HCT116 (cell line): ENCODE measurements around the gene PA2G4. TPM values are rescaled to one million over a fixed set of nuclear protein-coding genes. Genes with fewer than 3 reads are reported as not detected.

ENCODE experiments used
- ATAC-seq: fragments of 200-7000 bp; cut with Tn5 transposase; 2 replicates; pipeline ENCODE4 v1.9.1; 2020; ENCODE audit warnings: mild to moderate bottlenecking, moderate library complexity
- BruUV-seq: library from RNA; stranded (reverse); fragments of 400-500 nt; replicated peaks from 2 replicates; lab custom pipeline; 2021; lab: Mats Ljungman, UMichigan
- CTCF ChIA-PET: fragments of 300-600 bp; sonication (Branson Sonifier 250); formaldehyde crosslinking; loops from one replicate; lab custom pipeline; 2021; ENCODE audit warnings: antibody characterized with exemption; lab: Charles Lee
- POLR2A ChIA-PET: fragments of 300-600, 350-600 bp; sonication (Branson Sonifier 250); formaldehyde crosslinking; loops from one replicate; lab custom pipeline; 2021; ENCODE audit warnings: antibody characterized with exemption; lab: Charles Lee
- RAD21 ChIA-PET, 2 experiments: fragments of 300-600 bp; sonication (Branson Sonifier 250); formaldehyde crosslinking; loops; one replicate each; lab custom pipeline; 2023; ENCODE audit warnings: low total read pairs in 2 of 2; ENCODE audit not compliant: uncharacterized antibody in 2 of 2, unreplicated experiment in 2 of 2, low non-redundant PET in 1 of 2; lab: Charles Lee
- DNase-seq: peaks from one replicate; pipeline ENCODE4 v3.0.0-alpha.2; 2010; ENCODE audit warnings: low read depth, low spot score
- H2AFZ ChIP-seq: fragments of 200-600 bp; shearing (Covaris generic), sonication (generic); 2 replicates; pipeline ENCODE4 v1.6.1; 2017; ENCODE audit warnings: low read depth, mixed run types, mixed read lengths, antibody characterized with exemption, low read length; ENCODE audit not compliant: poor library complexity, severe bottlenecking
- H3K27ac ChIP-seq: 2 replicates; pipeline ENCODE4 v1.5.1; 2012; ENCODE audit warnings: low read depth, low read length
- H3K27me3 ChIP-seq: fragments of 200-600 bp; sonication (generic); 2 replicates; pipeline ENCODE4 v1.6.1; 2016; ENCODE audit warnings: mixed run types, low read length, mixed read lengths; ENCODE audit not compliant: insufficient read depth
- H3K36me3 ChIP-seq, 2 experiments: fragments of 200-500 bp in 1 of 2; fragments of 200-600 bp in 1 of 2; sonication (Bioruptor generic) in 1 of 2; sonication (generic) in 1 of 2; 2 replicates each; pipeline versions ENCODE4 v1.5.1 to v1.6.1; 2014 to 2016; ENCODE audit warnings: low read length in 2 of 2, inconsistent platforms in 1 of 2, mixed read lengths in 1 of 2, mixed run types in 1 of 2; ENCODE audit not compliant: insufficient read depth in 2 of 2, control insufficient read depth in 1 of 2
- H3K4me1 ChIP-seq, 2 experiments: fragments of 200-600 bp in 1 of 2; sonication (generic) in 1 of 2; 2 replicates each; pipeline versions ENCODE4 v1.5.1 to v1.6.1; 2012 to 2017; ENCODE audit warnings: low read length in 2 of 2, inconsistent platforms in 1 of 2, mild to moderate bottlenecking in 1 of 2, mixed read lengths in 1 of 2, mixed run types in 1 of 2, moderate library complexity in 1 of 2; ENCODE audit not compliant: insufficient read depth in 2 of 2, control insufficient read depth in 1 of 2
- H3K4me2 ChIP-seq: fragments of 200-600 bp; sonication (generic); 2 replicates; pipeline ENCODE4 v1.6.1; 2017; ENCODE audit warnings: mixed run types, low read length, mixed read lengths
- H3K4me3 ChIP-seq, 2 experiments: fragments of 200-600 bp in 1 of 2; sonication (generic) in 1 of 2; replicated peaks in 1 of 2; 2 replicates each; pipeline ENCODE4 v1.5.1; 2011 to 2016; ENCODE audit warnings: low read length in 2 of 2, control low read depth in 1 of 2, low read depth in 1 of 2, mild to moderate bottlenecking in 1 of 2, mixed read lengths in 1 of 2, mixed run types in 1 of 2
- H3K79me2 ChIP-seq: fragments of 200-600 bp; sonication (generic); 2 replicates; pipeline ENCODE4 v1.6.1; 2017; ENCODE audit warnings: mild to moderate bottlenecking, mixed run types, low read length, moderate library complexity, mixed read lengths; ENCODE audit not compliant: insufficient read depth
- H3K9ac ChIP-seq: fragments of 200-600 bp; sonication (generic); 2 replicates; pipeline ENCODE4 v1.6.1; 2016; ENCODE audit warnings: low read length, mixed read lengths
- H3K9me2 ChIP-seq: fragments of 200-600 bp; sonication (generic), shearing (Covaris generic); 2 replicates; pipeline ENCODE4 v1.6.1; 2017; ENCODE audit warnings: mixed run types, mild to moderate bottlenecking, moderate library complexity; ENCODE audit not compliant: insufficient read depth
- H3K9me3 ChIP-seq, 2 experiments: fragments of 200-500 bp in 1 of 2; fragments of 200-600 bp in 1 of 2; sonication (Bioruptor generic) in 1 of 2; sonication (generic) in 1 of 2; 2 replicates each; pipeline ENCODE4 v1.6.1; 2014 to 2017; ENCODE audit warnings: low read length in 2 of 2, mixed read lengths in 2 of 2, inconsistent platforms in 1 of 2, low read depth in 1 of 2, mild to moderate bottlenecking in 1 of 2, mixed run types in 1 of 2, moderate library complexity in 1 of 2; ENCODE audit not compliant: control insufficient read depth in 1 of 2, insufficient read depth in 1 of 2
- H4K20me1 ChIP-seq: fragments of 200-600 bp; sonication (generic), shearing (Covaris generic); 2 replicates; pipeline ENCODE4 v1.6.1; 2017; ENCODE audit warnings: mixed run types, mild to moderate bottlenecking, moderate library complexity; ENCODE audit not compliant: insufficient read depth
- CEBPB ChIP-seq: IDR thresholded peaks from 2 replicates; pipeline ENCODE4 v1.6.1; 2012; ENCODE audit warnings: low read depth
- FOSL1 ChIP-seq: IDR thresholded peaks from 2 replicates; pipeline ENCODE4 v1.6.1; 2012; ENCODE audit warnings: low read depth
- JUND ChIP-seq: IDR thresholded peaks from 2 replicates; pipeline ENCODE4 v1.6.1; 2012
- POLR2A ChIP-seq: IDR thresholded peaks from 2 replicates; pipeline ENCODE4 v1.7.0; 2011; ENCODE audit warnings: borderline replicate concordance; ENCODE audit not compliant: insufficient read depth, insufficient read length; ENCODE audit errors: extremely low read depth
- POLR2AphosphoS5 ChIP-seq: IDR thresholded peaks from 2 replicates; pipeline ENCODE4 v1.6.1; 2011; ENCODE audit warnings: mild to moderate bottlenecking, low read depth, low read length, moderate library complexity
- SP1 ChIP-seq: IDR thresholded peaks from 2 replicates; pipeline ENCODE4 v1.6.1; 2012; ENCODE audit warnings: low read depth
- TCF7L2 ChIP-seq: IDR thresholded peaks from 2 replicates; pipeline ENCODE4 v1.7.0; 2011; ENCODE audit warnings: borderline replicate concordance, inconsistent platforms; ENCODE audit not compliant: insufficient read depth, insufficient read length; ENCODE audit errors: extremely low read depth
- ZFX ChIP-seq: fragments of 450-650 bp; IDR thresholded peaks from 2 replicates; pipeline ENCODE4 v1.6.1; 2017
- ZNF274 ChIP-seq: fragments of 200-500 bp; sonication (Bioruptor generic); IDR thresholded peaks from 2 replicates; pipeline ENCODE4 v1.6.1; 2014; ENCODE audit warnings: mild to moderate bottlenecking, low read depth, low read length, inconsistent platforms
- intact Hi-C: fragments of 100-400 bp; cut with micrococcal nuclease; formaldehyde crosslinking; loops from 2 replicates; pipeline ENCODE4 v1.10.0; 2022
- total RNA-seq: library from RNA; stranded (reverse); gene quantifications from one replicate; pipeline ENCODE4 v1.2.1, GENCODE V29; 2021; ENCODE audit not compliant: unreplicated experiment
- TF ChIP-seq, protein P1 (sequence below): IDR thresholded peaks from 2 replicates; pipeline ENCODE4 v1.6.1; 2012; ENCODE audit warnings: low read depth

Gene PA2G4
- total RNA-seq, 1 experiment from 2014 or later = 302 TPM

DNA sequence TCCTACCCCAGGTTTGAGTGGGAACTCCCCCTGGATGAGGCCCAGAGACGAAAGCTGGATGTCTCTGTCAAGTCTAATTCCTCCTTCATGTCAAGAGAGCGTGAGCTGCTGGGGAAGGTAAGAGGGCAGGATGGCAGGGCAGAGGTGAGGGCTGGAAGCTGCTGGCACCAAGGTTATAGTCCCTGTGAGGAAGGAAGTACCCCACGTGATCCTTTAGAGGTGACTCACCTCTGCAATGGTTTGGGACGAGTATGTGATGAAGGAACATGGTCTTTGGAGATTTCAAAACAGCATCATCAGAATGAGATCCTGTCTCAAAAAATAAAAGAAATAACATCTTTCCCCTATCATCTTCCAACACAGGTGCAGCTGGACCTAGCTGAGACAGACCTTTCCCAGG, 38.9 kb downstream of the PA2G4 start (continued):
- TF ChIP-seq, protein P1, sequence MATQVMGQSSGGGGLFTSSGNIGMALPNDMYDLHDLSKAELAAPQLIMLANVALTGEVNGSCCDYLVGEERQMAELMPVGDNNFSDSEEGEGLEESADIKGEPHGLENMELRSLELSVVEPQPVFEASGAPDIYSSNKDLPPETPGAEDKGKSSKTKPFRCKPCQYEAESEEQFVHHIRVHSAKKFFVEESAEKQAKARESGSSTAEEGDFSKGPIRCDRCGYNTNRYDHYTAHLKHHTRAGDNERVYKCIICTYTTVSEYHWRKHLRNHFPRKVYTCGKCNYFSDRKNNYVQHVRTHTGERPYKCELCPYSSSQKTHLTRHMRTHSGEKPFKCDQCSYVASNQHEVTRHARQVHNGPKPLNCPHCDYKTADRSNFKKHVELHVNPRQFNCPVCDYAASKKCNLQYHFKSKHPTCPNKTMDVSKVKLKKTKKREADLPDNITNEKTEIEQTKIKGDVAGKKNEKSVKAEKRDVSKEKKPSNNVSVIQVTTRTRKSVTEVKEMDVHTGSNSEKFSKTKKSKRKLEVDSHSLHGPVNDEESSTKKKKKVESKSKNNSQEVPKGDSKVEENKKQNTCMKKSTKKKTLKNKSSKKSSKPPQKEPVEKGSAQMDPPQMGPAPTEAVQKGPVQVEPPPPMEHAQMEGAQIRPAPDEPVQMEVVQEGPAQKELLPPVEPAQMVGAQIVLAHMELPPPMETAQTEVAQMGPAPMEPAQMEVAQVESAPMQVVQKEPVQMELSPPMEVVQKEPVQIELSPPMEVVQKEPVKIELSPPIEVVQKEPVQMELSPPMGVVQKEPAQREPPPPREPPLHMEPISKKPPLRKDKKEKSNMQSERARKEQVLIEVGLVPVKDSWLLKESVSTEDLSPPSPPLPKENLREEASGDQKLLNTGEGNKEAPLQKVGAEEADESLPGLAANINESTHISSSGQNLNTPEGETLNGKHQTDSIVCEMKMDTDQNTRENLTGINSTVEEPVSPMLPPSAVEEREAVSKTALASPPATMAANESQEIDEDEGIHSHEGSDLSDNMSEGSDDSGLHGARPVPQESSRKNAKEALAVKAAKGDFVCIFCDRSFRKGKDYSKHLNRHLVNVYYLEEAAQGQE = no peak
- TF ChIP-seq POLR2AphosphoS5 = no peak
- no peak for TF ChIP-seq JUND
- TF ChIP-seq SP1 = no peak
- no peak for TF ChIP-seq FOSL1
- no peak for TF ChIP-seq ZFX
- no peak for TF ChIP-seq POLR2A
- TF ChIP-seq TCF7L2 = no peak

GRCh38 chr12:56143870-56144269, 39.5 kb downstream of the PA2G4 start:
- Histone ChIP-seq H2AFZ (no peak overlapping the region), H3K27me3 (no peaks in the 10 kb centered on the region), H4K20me1 (no peaks in the 10 kb centered on the region), H3K27ac (no peak overlapping the region), H3K4me3 (no peak overlapping the region), H3K9me2 (no peaks in the 10 kb centered on the region), H3K36me3 (peaks cover 30 to 42% of the 10 kb centered on the region in 2 experiments), H3K9me3 (no peaks in the 10 kb centered on the region), H3K4me2 (no peak overlapping the region), H3K9ac (no peak overlapping the region), H3K79me2 (no peaks in the 10 kb centered on the region), H3K4me1 (peaks cover 0 to 5% of the 10 kb centered on the region in 2 experiments; a peak in 2 of 4 replicates)
- ChIA-PET POLR2A (interaction anchor here (3.8 kb wide), 1 partner anchor 16 kb away, joined by 14 read pairs; the partner anchor contains the start of gene ESYT1), RAD21 (no interaction called here), CTCF (no interaction called here)
- BruUV-seq = no TSS peak
- intact Hi-C loops = no loop called here
- DNase-seq = no peak
- TF ChIP-seq ZNF274 (no peak), ZFX (no peak), CEBPB (no peak)
- no peak for ATAC-seq
